NCI-H1930 (cell line): ENCODE results near the gene LRP3.
A peak's percentile ranks its signal among the peaks of the same experiment; 100 is the strongest.
"Not testable (repeated sequence)": the region's sequence is repeated elsewhere in the genome, so short reads cannot be mapped to it uniquely, and the experiment has no call there.

ENCODE experiments used
- DNase-seq, 2 experiments: peaks; one replicate each; lab custom pipeline; 2025; lab: John Stamatoyannopoulos, UW

LRP3 gene

DNA sequence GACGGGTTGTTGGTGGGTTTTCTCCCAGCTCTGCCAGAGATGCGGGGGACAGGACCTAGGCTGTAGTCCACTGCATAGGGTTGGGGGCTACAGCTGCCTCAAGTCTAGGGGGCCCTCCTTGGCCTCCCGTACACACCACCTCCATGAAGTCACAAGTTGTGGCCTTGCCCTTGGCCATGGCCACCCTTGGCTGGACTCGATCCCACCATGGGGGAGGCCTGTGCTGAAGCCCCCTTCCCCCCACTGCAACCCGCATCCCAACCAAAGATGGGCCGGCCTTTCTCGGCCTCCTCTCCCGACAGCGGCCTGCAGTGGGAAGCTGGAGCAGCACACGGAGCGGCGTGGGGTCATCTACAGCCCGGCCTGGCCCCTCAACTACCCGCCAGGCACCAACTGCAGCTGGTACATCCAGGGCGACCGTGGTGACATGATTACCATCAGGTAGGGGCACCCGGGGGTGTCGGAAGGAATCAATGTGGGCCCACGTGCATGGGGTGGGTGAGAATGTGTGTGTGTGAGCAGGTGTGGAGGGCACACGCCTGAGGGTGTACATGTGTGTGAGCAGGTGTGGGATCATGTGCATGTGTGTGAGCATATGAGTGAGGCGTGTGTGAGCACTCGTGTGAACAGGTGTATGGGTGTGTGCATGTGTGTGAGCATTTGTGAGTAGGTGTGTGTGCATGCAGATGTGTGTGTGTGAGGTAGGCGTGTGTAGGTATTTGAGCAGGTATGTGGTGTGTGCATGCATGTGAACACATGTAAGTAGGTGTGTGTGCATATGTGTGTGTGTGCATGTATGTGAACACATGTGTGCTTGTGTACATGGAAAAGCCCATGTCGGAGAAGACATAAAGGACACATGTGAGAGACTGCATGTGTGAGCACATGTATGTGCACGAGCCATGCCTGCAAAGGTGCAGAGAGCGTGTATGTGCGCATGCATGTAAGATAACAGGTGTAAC, 8.7 kb downstream of the LRP3 start:
- no peak for DNase-seq

DNA sequence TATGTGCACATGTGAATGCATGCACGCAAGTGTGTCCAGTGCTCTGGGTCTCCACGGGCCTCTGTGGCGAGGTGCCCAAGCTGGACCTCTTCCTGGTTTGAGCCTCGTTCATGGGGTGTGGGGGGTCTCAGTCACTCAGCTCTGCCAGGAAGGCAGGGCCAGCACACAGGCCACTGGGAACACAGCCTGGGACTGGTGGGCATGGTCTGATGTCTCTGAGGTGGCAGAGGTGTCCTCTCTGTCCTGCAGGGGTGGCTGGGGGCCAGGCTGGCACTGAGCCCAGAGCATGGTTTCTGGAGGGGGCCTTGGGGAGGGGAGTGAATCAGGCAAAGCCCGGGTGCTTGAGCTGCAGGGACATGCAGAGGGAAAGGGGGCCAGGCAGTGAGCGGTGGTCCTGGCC, 9.4 kb downstream of the LRP3 start:
- DNase-seq = no peak

- DNase-seq = no peak
These were observed 10.2 kb downstream of the LRP3 start for GRCh38 chr19:33204136-33204973.

- no peak for DNase-seq
These were observed 11.0 kb downstream of the LRP3 start for GRCh38 chr19:33205110-33205509.

- no peak for DNase-seq
These were observed 11.6 kb downstream of the LRP3 start for GRCh38 chr19:33205531-33206260.

- DNase-seq = no peak
These were observed 12.3 kb downstream of the LRP3 start for GRCh38 chr19:33206261-33207039.

DNA sequence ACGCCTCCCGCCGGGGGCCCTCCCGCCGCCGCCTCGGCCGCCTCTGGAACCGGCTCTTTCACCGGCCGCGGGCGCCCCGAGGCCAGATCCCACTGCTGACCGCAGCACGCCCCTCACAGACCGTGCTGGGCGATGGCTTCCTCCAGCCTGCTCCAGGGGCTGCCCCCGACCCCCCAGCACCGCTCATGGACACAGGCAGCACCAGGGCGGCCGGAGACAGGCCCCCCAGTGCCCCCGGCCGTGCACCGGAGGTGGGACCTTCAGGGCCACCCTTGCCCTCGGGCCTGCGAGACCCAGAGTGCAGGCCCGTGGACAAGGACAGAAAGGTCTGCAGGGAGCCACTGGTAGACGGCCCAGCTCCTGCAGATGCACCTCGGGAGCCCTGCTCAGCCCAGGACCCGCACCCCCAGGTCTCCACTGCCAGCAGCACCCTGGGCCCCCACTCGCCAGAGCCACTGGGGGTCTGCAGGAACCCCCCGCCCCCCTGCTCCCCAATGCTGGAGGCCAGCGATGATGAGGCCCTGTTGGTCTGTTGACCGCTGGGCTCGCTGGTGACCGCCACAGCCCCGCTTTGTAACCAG, 13.0 kb downstream of the LRP3 start:
- DNase-seq = no peak

DNA sequence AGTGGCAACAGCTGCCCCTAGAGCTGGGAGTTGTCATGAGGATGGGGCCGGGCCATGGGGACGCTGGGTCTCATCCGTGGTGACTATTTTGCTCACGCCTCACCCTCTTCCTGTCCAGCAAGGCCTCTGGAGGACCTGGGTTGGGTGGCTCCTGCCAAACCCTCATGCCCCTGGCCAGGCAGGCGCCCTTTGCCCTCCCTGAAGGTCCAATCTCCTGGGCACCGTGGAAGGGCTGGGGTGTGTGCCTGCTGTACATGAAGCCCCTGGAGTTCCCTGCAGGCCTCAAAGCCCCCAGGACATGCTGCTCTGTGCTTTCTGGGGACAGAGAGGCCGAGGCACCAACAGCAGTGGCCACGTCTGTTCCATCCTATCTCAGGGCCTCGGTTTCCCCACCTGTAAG, 13.8 kb downstream of the LRP3 start:
- DNase-seq = no peak

GRCh38 chr19:33208371-33208895, 14.3 kb downstream of the LRP3 start:
- DNase-seq = no peak

- no peak for DNase-seq
These were observed 15.0 kb downstream of the LRP3 start for GRCh38 chr19:33208904-33209849.

GRCh38 chr19:33209850-33210230, 15.7 kb downstream of the LRP3 start:
- not testable (repeated sequence) for DNase-seq

- DNase-seq = no peak
These were observed 16.3 kb downstream of the LRP3 start for GRCh38 chr19:33210266-33210940.

GRCh38 chr19:33211794-33212435, 17.8 kb downstream of the LRP3 start:
- DNase-seq = no peak

DNA sequence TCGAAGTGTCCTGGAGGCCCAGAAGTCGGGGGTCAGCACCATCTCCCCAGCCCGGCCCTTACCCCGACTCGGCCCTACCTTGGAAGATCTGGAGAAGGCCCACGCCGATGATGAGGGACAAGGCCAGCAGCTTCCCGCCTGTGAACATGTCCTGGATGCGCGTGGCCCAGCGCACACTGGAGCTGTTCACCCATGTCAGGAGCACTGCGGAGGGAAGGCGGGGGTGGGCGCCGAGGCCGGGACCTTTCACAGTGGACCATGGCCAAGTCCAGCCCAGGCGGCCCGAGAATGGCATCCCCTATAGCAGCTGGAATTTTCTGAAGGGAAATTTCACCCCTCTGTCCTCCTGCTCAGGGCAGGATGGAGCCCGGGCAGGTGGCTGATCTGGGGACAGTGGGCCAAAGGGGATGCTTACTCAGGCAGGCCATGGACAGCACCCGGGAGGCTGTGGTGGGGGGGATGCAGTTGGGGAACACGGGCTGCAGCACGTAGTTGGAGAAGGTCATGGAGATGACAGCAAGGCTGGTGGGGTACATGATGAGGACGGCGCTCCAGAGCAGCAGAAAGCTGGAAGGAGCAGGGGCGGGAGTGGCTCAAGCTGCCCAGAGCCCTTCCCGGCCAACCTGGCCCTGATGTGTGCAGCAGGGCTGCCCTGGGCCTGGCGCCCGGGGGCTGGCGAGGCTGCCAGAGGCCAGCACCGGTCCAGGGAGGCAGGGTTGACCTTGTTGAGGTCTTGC, 18.5 kb downstream of the LRP3 start:
- no peak for DNase-seq

DNA sequence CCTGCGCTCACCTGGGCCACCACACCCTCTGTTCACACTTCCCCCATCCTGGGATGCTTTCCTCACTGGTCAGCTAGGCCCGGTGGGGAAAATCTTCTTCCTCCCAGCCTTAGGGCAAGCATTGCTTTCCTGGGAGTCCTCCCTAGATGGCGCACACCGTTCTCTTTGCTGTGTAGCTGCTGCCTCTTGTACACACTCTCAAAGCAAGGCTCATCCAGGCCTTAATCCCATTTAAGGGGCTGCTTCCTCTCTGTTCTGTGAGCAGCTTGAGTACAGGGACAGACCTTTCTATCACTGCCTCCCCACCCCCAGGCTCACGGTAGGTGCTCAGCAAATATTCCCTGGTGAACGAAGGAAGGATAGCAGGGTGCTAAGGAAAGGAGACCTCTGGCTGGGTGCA, 20.5 kb downstream of the LRP3 start:
- DNase-seq = peak in 1 of 2 experiments; percentile 35

- DNase-seq = no peak
These were observed 21.5 kb downstream of the LRP3 start for GRCh38 chr19:33215438-33216197.

DNA sequence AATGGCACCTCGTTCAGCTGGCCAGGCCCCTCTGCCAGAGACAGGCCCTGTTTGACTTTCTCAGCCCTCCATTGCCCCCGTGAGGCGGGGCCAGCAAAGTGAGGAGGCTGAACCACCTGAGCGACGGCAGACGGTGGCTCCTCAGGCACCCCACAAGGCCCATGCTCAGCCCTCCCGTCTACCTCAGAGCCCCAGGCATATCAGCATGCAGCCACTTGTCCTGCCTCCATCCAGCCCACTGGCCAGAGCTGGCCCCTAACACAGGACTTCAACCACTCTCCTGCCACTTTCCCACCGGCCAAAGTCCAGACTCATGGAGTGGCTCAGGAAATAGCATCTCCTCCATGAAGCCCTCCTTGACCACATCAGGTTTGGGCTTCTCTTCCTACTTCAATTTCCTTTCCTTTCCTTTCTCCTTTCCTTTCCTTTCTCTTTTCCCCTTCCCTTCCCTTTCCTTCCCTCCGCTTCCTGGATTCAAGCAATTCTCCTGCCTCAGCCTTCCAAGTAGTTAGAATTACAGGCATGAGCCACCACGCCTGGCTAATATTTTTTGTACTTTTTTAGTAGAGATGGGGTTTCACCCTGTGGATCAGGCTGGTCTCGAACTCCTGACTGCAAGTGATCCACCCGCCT, 22.2 kb downstream of the LRP3 start:
- DNase-seq = no peak
